GM15510 (cell line): ENCODE results near the gene CHRNA9.

Experiments
- POLR2A ChIP-seq: IDR thresholded peaks from 3 replicates; pipeline ENCODE4 v1.6.1; 2011; ENCODE audit warnings: borderline replicate concordance; ENCODE audit not compliant: insufficient read length; ENCODE audit errors: extremely low read depth

Gene CHRNA9

DNA sequence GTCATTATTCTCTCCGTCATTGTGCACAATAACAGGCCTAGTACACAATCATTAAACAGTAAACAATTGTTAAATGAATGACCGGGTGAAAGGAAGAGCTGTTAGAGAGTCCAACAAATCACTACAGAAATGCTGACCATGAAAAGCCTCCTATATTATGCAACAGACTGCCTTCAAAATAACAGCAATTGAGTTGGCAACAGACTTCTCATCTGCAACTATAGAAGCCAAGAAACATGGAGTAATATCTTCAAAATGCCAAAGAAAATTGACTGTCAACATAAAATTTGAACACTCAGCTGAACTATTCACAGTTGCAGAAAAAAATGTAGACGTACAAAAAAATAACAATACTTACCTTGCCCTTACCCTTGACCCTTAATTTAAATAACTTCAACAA lies 26.2 kb downstream of the CHRNA9 start:
- no peak for TF ChIP-seq POLR2A

DNA sequence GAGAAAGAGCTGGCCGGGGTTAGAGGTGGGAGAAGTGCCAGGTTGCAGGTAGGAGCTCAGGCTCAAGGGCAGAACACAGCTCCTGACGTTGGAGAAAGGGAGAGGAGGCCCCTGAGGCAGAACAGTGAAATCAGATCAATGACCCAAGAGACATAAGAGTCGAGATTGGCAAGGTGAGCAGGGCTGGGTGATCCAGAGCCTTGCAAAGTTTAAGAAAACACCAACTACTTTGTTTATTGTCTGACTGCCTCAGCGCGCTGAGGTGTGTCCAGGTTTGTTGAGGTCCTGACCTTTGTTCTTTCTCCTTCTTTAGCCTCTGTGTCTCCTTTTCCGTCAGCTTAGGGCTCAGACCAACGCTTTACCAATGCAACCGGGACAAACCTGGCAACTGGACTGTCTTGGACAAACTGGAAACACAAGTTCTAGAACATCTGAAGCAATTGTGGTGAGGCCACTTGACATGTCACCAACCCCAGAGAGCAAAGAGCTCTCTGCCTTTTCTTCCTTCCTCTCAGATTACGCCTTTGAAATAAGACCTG lies 28.3 kb downstream of the CHRNA9 start:
- no peak for TF ChIP-seq POLR2A

DNA sequence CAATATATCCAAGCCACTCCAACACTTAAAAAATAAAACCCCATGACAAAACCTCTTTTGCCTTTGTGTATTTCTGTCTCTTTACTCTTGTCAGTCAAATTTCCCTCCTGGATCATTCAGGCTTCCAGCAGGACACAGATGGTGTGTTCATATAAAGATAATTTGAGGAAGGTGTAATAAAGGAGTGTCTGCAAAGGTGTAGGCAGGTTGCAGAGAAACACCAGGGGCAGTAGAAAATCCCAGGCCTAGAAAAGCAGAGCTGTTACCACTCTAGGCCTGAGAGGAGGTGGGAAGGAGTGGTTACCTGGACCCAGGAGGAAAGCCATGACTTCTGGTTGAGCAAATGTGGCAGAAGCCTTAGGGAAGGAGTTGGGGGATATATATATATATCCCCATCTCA lies 28.8 kb downstream of the CHRNA9 start:
- no peak for TF ChIP-seq POLR2A

DNA sequence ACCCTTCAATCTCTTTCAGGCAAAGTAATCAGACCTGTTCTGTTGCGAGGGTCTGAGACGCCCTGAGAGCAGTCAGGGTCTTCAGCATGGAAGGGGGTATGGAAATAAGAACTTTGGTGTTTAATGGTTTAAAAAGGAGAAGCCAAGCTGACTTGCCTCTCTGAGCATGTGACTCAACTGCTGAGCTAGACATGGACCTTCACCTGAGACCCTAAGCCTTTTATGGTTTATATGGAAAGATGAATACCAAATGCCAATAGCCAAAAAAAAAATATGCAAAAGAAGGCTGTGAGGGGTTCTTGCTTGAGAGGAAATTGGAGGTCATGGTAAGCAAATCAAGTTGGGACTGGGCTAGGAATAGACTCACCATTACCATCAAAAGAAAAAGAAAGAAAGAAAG lies 30.6 kb downstream of the CHRNA9 start:
- no peak for TF ChIP-seq POLR2A

DNA sequence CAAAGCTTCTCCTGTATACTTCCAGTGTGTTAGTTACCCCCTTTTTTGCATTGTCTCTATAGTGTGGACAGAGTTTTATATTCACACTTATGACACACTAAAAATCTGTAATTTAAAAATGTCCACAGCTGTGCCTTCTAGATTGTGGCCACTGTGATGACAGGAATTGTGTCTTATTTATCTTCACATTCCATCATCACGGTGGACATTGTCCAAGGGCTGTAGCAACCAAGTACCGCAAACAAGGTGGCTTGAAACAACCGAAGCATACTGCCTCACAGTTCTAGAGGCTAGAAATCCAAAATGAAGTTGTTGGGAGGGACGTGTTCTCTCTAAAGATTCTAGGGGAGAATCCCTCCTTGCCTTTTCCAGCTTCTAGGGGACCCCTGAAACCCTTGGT lies 32.3 kb downstream of the CHRNA9 start:
- no peak for TF ChIP-seq POLR2A

DNA sequence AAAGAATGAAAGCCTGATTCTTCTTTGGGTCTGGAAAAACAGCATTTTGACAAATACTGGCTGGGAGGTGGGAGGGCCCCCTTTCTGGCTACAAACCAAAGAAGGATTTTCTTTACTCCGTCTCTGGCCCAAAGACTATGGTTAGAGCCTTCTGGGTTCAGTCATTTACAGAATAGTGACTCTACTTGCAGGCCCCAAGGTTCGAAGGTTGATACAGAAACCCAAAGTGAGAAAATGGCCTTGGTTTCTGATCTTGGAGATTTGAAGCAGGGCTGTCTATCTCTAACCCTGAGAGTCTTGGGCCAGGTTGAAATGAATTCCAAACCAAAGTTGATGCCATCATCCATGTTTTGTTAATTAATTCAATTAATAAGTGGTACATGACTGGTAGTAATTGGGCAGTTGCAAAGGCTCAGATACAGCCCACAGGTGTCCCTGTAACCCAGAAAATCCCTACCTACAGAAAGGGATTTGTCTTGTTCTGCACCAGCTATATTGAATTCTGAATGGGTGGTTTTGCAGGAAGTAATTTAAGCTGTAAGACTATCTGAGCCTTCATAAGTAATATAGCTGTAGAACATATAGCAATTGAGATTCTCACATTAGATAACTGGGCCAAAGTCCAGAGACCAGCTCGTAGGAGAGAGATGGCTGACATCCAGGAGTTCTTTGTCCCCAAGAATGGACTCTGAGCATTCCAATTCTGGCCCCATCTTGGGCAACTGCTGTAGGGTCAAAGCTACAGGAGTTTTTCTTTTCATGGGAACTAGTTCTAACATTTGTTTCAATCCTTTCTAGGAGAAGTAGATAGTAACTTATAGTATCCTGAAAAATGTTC lies 34.5 kb downstream of the CHRNA9 start:
- no peak for TF ChIP-seq POLR2A

DNA sequence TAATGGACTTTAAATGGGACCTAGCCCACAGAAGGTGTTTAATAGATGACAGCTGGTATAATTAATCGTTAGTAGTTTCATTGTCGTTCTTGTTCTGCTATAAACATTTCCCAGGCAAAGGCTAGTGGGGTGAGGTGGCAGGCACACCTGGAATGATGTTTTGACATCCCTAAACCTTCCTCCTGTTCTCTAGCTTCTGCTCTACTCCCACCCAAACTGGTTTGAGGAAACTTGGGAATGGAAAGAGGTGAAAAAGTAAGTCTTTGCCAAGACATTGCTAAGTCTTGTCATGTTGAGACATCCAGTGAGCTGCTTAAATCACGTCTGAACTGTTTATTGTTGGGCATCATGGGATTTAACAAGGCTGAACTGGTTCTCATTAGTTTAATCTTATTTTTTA lies 37.5 kb downstream of the CHRNA9 start:
- TF ChIP-seq POLR2A = no peak

DNA sequence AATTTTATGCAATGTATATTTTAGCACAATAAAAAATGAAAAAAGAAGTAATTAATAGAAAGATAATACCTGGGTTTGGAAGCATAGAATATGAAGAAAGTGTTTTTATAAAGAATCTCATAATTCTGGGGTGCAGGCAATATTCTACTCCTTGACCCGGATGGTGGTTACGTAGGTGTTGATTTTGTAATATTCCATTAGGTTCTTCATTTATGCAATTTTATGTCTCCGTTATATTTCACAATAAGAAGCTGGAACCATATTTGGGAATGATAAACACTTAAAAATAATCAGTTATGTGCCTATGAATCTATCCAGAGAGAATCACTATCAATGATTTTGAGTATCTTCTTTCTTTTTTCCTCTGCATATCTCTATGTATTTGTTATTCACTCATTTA lies 38.5 kb downstream of the CHRNA9 start:
- no peak for TF ChIP-seq POLR2A

DNA sequence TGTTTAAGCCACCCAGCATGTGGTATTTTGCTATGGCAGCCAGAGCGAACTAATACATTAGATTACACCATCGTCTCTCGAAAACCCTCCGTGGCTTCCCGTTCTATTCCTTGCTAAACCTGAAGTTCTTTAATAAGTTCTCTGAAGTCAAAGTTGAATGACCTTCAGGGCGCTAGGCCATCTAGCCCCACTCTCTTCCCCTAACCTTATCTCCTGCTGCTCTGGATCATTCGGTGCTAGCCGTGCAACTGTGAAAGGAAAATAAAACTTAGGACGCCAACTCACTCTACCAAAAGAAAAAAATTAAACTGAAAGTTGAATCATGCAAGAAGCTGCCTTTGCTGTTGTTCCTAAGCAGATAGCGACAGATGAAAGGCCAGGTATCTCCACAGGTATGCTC lies 40.0 kb downstream of the CHRNA9 start:
- no peak for TF ChIP-seq POLR2A

DNA sequence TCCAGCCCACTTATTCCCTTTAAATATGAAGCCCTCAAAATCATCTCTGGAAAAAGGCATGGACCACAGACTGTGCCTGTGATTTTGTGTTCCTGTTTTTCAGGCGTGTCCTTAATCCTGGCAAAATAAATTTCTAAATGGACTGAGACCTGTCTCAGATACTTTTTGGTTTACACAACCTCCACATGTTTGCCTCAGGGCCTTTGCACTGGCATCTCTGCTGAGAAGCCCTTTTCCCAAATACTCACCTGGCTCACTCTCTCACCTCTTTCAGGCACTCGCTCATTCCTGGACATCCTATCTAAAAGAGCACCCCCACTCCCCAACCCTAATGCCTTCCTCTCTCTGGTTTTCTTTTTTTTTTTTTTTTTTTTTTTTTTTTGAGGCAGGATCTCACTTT lies 40.5 kb downstream of the CHRNA9 start:
- no peak for TF ChIP-seq POLR2A

DNA sequence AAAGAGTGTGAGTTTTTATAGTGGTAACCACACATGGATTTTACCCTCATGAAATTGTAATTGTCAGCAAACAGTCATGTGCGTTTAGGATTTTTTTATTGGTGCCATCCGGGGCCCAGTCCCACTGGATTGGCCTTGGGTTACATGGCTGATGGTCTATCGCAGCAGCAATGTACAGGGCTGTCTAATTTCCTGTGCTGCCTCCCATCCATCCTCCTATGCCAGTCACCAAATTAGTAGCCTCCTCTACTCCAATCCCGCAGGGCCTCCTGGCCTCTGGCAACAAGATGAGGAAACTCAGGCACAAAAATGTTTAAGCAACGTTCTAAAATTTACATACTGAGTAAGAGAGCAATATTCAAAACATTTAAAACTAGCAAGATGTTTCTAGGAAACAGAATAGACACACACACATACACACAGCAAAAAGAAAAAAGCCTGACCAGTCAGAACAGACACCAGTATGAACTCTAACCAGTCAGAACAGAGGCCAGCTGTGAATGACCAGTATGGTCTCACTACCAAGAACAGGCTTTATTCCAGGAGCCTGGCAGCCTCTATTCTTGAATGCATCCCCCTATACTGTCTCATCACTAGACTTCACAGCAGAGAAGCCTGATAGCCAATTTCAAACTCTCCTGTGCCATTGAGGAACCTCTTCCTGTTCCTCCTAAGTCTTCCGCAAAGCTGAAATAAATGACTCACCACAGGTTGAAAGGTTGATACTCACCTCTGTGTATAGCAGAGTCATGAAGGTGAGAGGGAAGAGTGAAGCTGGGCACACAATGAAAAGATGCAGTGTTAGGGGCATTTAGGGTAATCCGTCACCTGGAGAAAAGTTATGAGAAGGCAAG lies 42.6 kb downstream of the CHRNA9 start:
- no peak for TF ChIP-seq POLR2A

DNA sequence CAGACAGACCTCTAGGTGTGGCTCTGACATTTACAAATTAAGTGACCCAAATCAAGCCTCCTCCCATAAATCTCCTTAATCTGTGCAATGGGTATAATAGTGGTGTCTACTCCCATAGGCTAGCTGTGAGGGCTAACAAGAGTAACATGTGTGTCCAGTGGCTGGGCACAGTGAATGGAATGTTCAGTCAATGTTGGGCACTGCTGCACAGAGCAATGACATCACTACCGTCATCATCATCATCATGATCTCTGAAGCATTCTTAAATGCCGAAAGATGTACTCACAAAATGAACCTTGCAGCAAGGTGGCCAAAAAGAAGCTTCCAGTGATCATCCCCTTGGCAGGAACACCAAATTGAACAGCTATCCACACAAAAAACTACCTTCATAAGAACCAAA lies 43.5 kb downstream of the CHRNA9 start:
- TF ChIP-seq POLR2A = no peak

DNA sequence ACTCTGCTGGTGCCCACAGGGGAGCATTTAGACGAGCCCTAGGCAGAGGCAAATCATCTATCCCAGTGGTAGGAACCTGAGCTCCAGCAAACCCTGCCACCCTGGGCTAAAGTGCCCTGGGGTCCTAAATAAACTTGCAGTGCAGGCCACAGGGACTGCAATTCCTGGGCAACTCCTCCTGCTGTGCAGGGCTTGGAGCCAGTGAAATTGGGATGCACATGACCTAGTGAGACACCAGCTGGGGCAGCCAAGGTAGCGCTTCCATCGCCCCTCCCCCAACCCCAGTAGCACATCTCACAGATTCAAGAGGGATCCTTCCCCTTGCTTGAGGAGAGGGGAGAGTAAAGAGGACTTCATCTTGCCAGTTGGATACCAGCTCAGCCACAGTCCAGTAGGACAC lies 44.1 kb downstream of the CHRNA9 start:
- TF ChIP-seq POLR2A = no peak

DNA sequence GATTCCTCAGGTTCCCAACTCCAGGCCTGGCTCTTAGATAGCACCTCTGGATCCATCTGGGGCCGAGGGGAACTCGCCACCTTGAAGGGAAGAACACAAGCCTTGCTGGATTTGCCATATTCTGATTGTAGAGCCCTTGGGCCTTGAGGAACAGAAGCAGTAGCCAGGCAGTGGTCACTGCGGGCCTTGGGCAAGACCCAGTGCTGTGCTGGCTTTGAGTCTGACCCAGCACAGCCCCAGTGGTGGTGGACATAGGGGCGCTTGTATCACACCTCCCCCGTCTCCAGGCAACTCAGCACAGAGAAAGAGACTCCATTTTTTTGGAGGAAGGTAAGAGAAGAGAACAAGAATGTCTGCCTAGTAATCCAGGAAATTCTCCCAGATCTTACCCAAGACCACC lies 45.5 kb downstream of the CHRNA9 start:
- TF ChIP-seq POLR2A = no peak

DNA sequence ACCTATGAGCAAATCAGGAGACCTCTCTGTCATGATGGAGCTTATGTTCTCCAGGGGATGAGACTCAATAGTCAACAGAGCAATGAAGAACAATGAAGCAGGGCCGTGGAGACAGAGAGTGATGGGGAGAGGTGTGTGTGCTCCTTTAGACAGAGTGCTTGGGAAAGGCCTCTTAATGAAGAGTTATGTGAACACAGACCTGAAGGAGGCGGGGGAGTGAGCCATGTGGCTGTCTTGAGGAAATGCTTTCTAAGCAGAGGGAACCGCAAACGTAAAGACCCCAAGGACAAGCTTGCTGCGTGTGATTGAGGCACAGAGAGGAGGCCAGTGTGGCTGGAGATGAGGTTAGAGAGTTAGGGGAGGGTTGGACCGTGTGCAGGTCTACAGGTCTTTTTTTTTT lies 53.1 kb downstream of the CHRNA9 start:
- TF ChIP-seq POLR2A = no peak
